Loucy (cell line): ENCODE results near the gene PHB1.
"Not testable (repeated sequence)": the region's sequence is repeated elsewhere in the genome, so short reads cannot be mapped to it uniquely, and the experiment has no call there.

Experiments used
- H2AFZ ChIP-seq: fragments of 200-600 bp; sonication (generic); 2 replicates; pipeline ENCODE4 v1.6.0; 2016; ENCODE audit warnings: antibody characterized with exemption, mild to moderate bottlenecking, low read length, moderate library complexity
- H3F3A ChIP-seq: fragments of 200-600 bp; 2 replicates; pipeline ENCODE4 v1.6.0; 2016; ENCODE audit warnings: antibody characterized with exemption, low read depth, mild to moderate bottlenecking
- H3K27me3 ChIP-seq: fragments of 200-600 bp; sonication (generic); 2 replicates; pipeline ENCODE4 v1.6.1; 2014; ENCODE audit warnings: low read length, mild to moderate bottlenecking; ENCODE audit not compliant: insufficient read depth, poor library complexity, severe bottlenecking
- H3K36me3 ChIP-seq: fragments of 200-600 bp; sonication (generic); 2 replicates; pipeline ENCODE4 v1.6.1; 2016; ENCODE audit warnings: low read length; ENCODE audit not compliant: insufficient read depth
- H3K4me1 ChIP-seq: fragments of 200-600 bp; sonication (generic); 2 replicates; pipeline ENCODE4 v1.5.1; 2014; ENCODE audit warnings: low read length, mild to moderate bottlenecking; ENCODE audit not compliant: insufficient read depth, poor library complexity, severe bottlenecking
- H3K4me2 ChIP-seq: fragments of 200-600 bp; sonication (generic); 2 replicates; pipeline ENCODE4 v1.6.0; 2014; ENCODE audit warnings: antibody characterized with exemption, low read length, low read depth, mild to moderate bottlenecking; ENCODE audit not compliant: poor library complexity, severe bottlenecking
- H3K4me3 ChIP-seq: fragments of 200-600 bp; sonication (generic); 2 replicates; pipeline ENCODE4 v1.5.1; 2014; ENCODE audit warnings: low read length, mild to moderate bottlenecking, mixed read lengths; ENCODE audit not compliant: poor library complexity, severe bottlenecking
- H3K79me2 ChIP-seq: fragments of 200-600 bp; sonication (generic); 2 replicates; pipeline ENCODE4 v1.6.1; 2014; ENCODE audit warnings: low read length; ENCODE audit not compliant: insufficient read depth
- H3K9ac ChIP-seq: fragments of 200-600 bp; sonication (generic); 2 replicates; pipeline ENCODE4 v1.6.0; 2014; ENCODE audit warnings: mild to moderate bottlenecking, low read depth, low read length, moderate library complexity; ENCODE audit not compliant: poor library complexity, severe bottlenecking
- H3K9me2 ChIP-seq: fragments of 200-600 bp; sonication (generic); replicated peaks from 2 replicates; pipeline ENCODE4 v1.6.1; 2016; ENCODE audit warnings: low read depth, low read length, mixed read lengths
- H3K9me3 ChIP-seq: fragments of 200-600 bp; sonication (generic); 2 replicates; pipeline ENCODE4 v1.6.1; 2014; ENCODE audit warnings: mild to moderate bottlenecking, antibody characterized with exemption, low read length, low read depth; ENCODE audit not compliant: insufficient read depth
- H4K20me1 ChIP-seq: fragments of 200-600 bp; sonication (generic); 2 replicates; pipeline ENCODE4 v1.6.0; 2014; ENCODE audit warnings: antibody characterized with exemption, low read length, mild to moderate bottlenecking; ENCODE audit not compliant: insufficient read depth, poor library complexity, severe bottlenecking
- CTCF ChIP-seq: fragments of 200-600 bp; sonication (generic); conservative IDR thresholded peaks from 2 replicates; pipeline ENCODE4 v1.5.1; 2014; ENCODE audit warnings: mild to moderate bottlenecking, antibody characterized with exemption, low read length
- EZH2phosphoT487 ChIP-seq: fragments of 200-600 bp; IDR thresholded peaks from 2 replicates; pipeline ENCODE4 v1.6.1; 2018; ENCODE audit warnings: antibody characterized with exemption, mild to moderate bottlenecking, moderate library complexity, borderline replicate concordance

The PHB1 gene

GRCh38 chr17:49418754-49419740 lies 4.4 kb upstream of the PHB1 start:
- not testable (repeated sequence) for H3K79me2 ChIP-seq, H3K9ac ChIP-seq, H2AFZ ChIP-seq, H3K36me3 ChIP-seq, H3K4me2 ChIP-seq, H3K9me2 ChIP-seq, H3K9me3 ChIP-seq, H3K4me3 ChIP-seq, H3K4me1 ChIP-seq, H4K20me1 ChIP-seq, H3K27me3 ChIP-seq, H3F3A ChIP-seq

- peak overlapping the region; percentile 58 for H2AFZ ChIP-seq
- H4K20me1 ChIP-seq: no peaks in the 10 kb centered on the region
- H3K4me3 ChIP-seq: peak overlapping the region; percentile 87
- no peaks in the 10 kb centered on the region for H3K9me2 ChIP-seq
- peaks cover 18% of the 10 kb centered on the region for H3K4me1 ChIP-seq
- H3K79me2 ChIP-seq: peaks cover 20% of the 10 kb centered on the region
- no peaks in the 10 kb centered on the region for H3K27me3 ChIP-seq
- TF ChIP-seq CTCF (no peak), EZH2phosphoT487 (no peak)
- peaks cover 18% of the 10 kb centered on the region; the same call in 1 of the 2 replicates for H3K36me3 ChIP-seq
- H3F3A ChIP-seq: no peaks in the 10 kb centered on the region
- H3K4me2 ChIP-seq: peak overlapping the region; percentile 94
- H3K9ac ChIP-seq: peak overlapping the region; percentile 80
- H3K9me3 ChIP-seq: no peaks in the 10 kb centered on the region
These were observed 436 bp downstream of the PHB1 start for GRCh38 chr17:49414271-49414621.

- Histone ChIP-seq H3K4me3 (peak overlapping the region; percentile 6), H2AFZ (no peak overlapping the region), H3F3A (0 out of 2 replicates have a peak, but pooled peaks cover under 1% of the 10 kb centered on the region), H3K9me2 (no peaks in the 10 kb centered on the region), H3K9ac (peak overlapping the region; percentile 54), H3K79me2 (peaks cover 18% of the 10 kb centered on the region), H3K36me3 (peaks cover 51% of the 10 kb centered on the region), H3K4me1 (peaks cover 51% of the 10 kb centered on the region), H3K27me3 (no peaks in the 10 kb centered on the region), H3K4me2 (peak overlapping the region; percentile 59), H3K9me3 (no peaks in the 10 kb centered on the region), H4K20me1 (no peaks in the 10 kb centered on the region)
- TF ChIP-seq EZH2phosphoT487 (no peak), CTCF (no peak)
These were observed 5.6 kb downstream of the PHB1 start for GRCh38 chr17:49409066-49409465.
